NCI-H1436 treated with DMSO at 0.1 percent for 48 hours (cell line): ENCODE results near the gene GPAT3.

Experiments used
- DNase-seq: peaks from one replicate; lab custom pipeline; 2025; lab: John Stamatoyannopoulos, UW

GPAT3 gene

GRCh38 chr4:83644677-83645659 is 109.1 kb downstream of the GPAT3 start:
- DNase-seq = no peak

GRCh38 chr4:83646538-83647239 is 110.8 kb downstream of the GPAT3 start:
- no peak for DNase-seq

- no peak for DNase-seq
These were observed 115.9 kb downstream of the GPAT3 start for GRCh38 chr4:83651846-83652245.
